ENCODE measurements around the gene PTX4.

DNA sequence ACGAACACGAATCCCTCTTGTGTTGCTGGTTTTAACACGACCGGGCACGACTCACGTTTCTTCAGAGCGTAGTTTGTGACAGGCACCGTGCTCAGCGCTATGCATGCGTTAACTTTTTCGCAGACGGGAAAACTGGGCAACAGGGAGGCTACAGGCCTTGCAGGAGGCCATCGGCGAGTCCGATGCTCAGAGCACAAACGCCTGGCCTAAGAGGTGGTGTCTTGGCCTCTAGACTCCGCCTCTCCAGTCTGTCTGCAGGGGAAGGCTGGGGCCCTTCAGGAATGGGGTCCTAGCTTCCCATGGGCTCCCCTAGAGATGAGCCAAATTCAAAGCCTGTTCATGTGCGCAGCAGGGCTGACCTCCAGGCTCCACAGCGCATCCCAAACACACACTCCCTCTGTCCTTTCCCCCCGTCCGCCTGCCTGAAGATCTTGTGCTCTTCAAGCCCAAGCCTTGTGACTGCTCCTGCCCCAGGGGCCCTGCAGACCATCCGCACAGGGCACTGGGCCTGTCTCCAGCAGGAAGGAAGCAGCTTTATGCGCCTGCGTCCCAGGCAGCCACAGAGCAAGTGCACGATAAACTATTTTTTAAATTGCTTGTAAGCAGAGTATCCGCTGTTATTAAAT is 17.1 kb downstream of the PTX4 start:
- TF ChIP-seq, protein P1, sequence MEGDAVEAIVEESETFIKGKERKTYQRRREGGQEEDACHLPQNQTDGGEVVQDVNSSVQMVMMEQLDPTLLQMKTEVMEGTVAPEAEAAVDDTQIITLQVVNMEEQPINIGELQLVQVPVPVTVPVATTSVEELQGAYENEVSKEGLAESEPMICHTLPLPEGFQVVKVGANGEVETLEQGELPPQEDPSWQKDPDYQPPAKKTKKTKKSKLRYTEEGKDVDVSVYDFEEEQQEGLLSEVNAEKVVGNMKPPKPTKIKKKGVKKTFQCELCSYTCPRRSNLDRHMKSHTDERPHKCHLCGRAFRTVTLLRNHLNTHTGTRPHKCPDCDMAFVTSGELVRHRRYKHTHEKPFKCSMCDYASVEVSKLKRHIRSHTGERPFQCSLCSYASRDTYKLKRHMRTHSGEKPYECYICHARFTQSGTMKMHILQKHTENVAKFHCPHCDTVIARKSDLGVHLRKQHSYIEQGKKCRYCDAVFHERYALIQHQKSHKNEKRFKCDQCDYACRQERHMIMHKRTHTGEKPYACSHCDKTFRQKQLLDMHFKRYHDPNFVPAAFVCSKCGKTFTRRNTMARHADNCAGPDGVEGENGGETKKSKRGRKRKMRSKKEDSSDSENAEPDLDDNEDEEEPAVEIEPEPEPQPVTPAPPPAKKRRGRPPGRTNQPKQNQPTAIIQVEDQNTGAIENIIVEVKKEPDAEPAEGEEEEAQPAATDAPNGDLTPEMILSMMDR (IDR thresholded peaks at IDR 0.05): no peak
- TF ChIP-seq MXI1 (IDR thresholded peaks at IDR 0.05; ENCODE audit: low read depth, low read length): no peak
- TF ChIP-seq CHD2 (IDR thresholded peaks at IDR 0.05; ENCODE audit: low read length, partially characterized antibody): no peak
- no peak for TF ChIP-seq TEAD4 (IDR thresholded peaks at IDR 0.05; ENCODE audit: borderline replicate concordance, insufficient read depth)
- no peak for TF ChIP-seq EP300 (IDR thresholded peaks at IDR 0.05; ENCODE audit: borderline replicate concordance in 1 of 2, low read depth in 1 of 2, low read length in 1 of 2)
- TF ChIP-seq GABPA (IDR thresholded peaks at IDR 0.05; ENCODE audit: low read depth): no peak
- TF ChIP-seq EZH2phosphoT487 (IDR thresholded peaks at IDR 0.05; ENCODE audit: borderline replicate concordance, low read depth): no peak
- TF ChIP-seq, protein P2, sequence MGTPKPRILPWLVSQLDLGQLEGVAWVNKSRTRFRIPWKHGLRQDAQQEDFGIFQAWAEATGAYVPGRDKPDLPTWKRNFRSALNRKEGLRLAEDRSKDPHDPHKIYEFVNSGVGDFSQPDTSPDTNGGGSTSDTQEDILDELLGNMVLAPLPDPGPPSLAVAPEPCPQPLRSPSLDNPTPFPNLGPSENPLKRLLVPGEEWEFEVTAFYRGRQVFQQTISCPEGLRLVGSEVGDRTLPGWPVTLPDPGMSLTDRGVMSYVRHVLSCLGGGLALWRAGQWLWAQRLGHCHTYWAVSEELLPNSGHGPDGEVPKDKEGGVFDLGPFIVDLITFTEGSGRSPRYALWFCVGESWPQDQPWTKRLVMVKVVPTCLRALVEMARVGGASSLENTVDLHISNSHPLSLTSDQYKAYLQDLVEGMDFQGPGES (IDR thresholded peaks at IDR 0.05; ENCODE audit: low read depth, low read length): no peak
- TF ChIP-seq, protein P3, sequence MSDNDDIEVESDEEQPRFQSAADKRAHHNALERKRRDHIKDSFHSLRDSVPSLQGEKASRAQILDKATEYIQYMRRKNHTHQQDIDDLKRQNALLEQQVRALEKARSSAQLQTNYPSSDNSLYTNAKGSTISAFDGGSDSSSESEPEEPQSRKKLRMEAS (IDR thresholded peaks at IDR 0.05; ENCODE audit: low read depth): no peak
- TF ChIP-seq, protein P4, sequence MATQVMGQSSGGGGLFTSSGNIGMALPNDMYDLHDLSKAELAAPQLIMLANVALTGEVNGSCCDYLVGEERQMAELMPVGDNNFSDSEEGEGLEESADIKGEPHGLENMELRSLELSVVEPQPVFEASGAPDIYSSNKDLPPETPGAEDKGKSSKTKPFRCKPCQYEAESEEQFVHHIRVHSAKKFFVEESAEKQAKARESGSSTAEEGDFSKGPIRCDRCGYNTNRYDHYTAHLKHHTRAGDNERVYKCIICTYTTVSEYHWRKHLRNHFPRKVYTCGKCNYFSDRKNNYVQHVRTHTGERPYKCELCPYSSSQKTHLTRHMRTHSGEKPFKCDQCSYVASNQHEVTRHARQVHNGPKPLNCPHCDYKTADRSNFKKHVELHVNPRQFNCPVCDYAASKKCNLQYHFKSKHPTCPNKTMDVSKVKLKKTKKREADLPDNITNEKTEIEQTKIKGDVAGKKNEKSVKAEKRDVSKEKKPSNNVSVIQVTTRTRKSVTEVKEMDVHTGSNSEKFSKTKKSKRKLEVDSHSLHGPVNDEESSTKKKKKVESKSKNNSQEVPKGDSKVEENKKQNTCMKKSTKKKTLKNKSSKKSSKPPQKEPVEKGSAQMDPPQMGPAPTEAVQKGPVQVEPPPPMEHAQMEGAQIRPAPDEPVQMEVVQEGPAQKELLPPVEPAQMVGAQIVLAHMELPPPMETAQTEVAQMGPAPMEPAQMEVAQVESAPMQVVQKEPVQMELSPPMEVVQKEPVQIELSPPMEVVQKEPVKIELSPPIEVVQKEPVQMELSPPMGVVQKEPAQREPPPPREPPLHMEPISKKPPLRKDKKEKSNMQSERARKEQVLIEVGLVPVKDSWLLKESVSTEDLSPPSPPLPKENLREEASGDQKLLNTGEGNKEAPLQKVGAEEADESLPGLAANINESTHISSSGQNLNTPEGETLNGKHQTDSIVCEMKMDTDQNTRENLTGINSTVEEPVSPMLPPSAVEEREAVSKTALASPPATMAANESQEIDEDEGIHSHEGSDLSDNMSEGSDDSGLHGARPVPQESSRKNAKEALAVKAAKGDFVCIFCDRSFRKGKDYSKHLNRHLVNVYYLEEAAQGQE (IDR thresholded peaks at IDR 0.05; ENCODE audit: low read depth, low read length): no peak
- no peak for TF ChIP-seq RXRA (IDR thresholded peaks at IDR 0.05; ENCODE audit: borderline replicate concordance, low read depth)
- TF ChIP-seq, protein P5, sequence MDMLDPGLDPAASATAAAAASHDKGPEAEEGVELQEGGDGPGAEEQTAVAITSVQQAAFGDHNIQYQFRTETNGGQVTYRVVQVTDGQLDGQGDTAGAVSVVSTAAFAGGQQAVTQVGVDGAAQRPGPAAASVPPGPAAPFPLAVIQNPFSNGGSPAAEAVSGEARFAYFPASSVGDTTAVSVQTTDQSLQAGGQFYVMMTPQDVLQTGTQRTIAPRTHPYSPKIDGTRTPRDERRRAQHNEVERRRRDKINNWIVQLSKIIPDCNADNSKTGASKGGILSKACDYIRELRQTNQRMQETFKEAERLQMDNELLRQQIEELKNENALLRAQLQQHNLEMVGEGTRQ (IDR thresholded peaks at IDR 0.05; ENCODE audit: borderline replicate concordance, low read depth, low read length): no peak
- TF ChIP-seq FOXM1 (IDR thresholded peaks at IDR 0.05; ENCODE audit: low read depth): no peak
